ENCODE measurements around the gene CADPS2. TPM values are rescaled to one million over a fixed set of nuclear protein-coding genes. Genes with fewer than 3 reads are reported as not detected.

Gene CADPS2
- total and polyA plus RNA-seq, 10 of the 15 experiments (the other 5 are each of a cell fraction or from before 2014, with no cell fraction given): 0.05 to 7.5 (median 0.25) TPM

- TF ChIP-seq ZNF687 (IDR thresholded peaks at IDR 0.05): no peak
- no peak for TF ChIP-seq ATF7 (IDR thresholded peaks at IDR 0.05; ENCODE audit: low read depth)
- peak in 1 of 2 experiments; percentile 63; a peak in 2 of 4 replicates for TF ChIP-seq IKZF2 (IDR thresholded peaks at IDR 0.05)
- TF ChIP-seq SMARCA5 (IDR thresholded peaks at IDR 0.05): no peak
- peak; percentile 41; the same call in 1 of the 2 replicates for TF ChIP-seq DPF2 (IDR thresholded peaks at IDR 0.05)
- TF ChIP-seq ATF2 (IDR thresholded peaks at IDR 0.05; ENCODE audit: low read length): no peak
- TF ChIP-seq ZSCAN29 (IDR thresholded peaks at IDR 0.05): no peak
- no peak for TF ChIP-seq IRF4 (IDR thresholded peaks at IDR 0.05; ENCODE audit: low read depth, low read length)
- TF ChIP-seq BACH1 (IDR thresholded peaks at IDR 0.05; ENCODE audit: borderline replicate concordance): no peak
- no peak for TF ChIP-seq CHD4 (IDR thresholded peaks at IDR 0.05)
- no peak for TF ChIP-seq MLLT1 (IDR thresholded peaks at IDR 0.05)
- TF ChIP-seq SMAD5 (IDR thresholded peaks at IDR 0.05; ENCODE audit: low read depth): no peak
- no peak for TF ChIP-seq IRF5 (IDR thresholded peaks at IDR 0.05; ENCODE audit: borderline replicate concordance)
- 0 out of 2 replicates have a peak, but pooled peaks have one; percentile 38 for TF ChIP-seq SPI1 (IDR thresholded peaks at IDR 0.05; ENCODE audit: borderline replicate concordance, insufficient read depth, low read depth, low read length)
- TF ChIP-seq YY1 (IDR thresholded peaks at IDR 0.05; ENCODE audit: low read depth, low read length): no peak
- TF ChIP-seq NR2F1 (conservative IDR thresholded peaks at IDR 0.05): no peak
- TF ChIP-seq RBBP5 (conservative IDR thresholded peaks at IDR 0.05): no peak
- TF ChIP-seq SIX5 (IDR thresholded peaks at IDR 0.05; ENCODE audit: low read depth, low read length, severe bottlenecking): no peak
- no peak for TF ChIP-seq EGR1 (IDR thresholded peaks at IDR 0.05; ENCODE audit: borderline replicate concordance in 1 of 2, low read depth in 2 of 2, low read length in 2 of 2)
- TF ChIP-seq WRNIP1 (IDR thresholded peaks at IDR 0.05; ENCODE audit: borderline replicate concordance, low read depth, low read length): no peak
- 0 out of 4 replicates have a peak, but pooled peaks of 1 of the 2 experiments have one; percentile 16 for TF ChIP-seq BHLHE40 (IDR thresholded peaks at IDR 0.05; ENCODE audit: borderline replicate concordance in 1 of 2, low read depth in 2 of 2, low read length in 1 of 2)
- TF ChIP-seq SREBF1 (IDR thresholded peaks at IDR 0.05; ENCODE audit: low read length): no peak
Measured at GRCh38 chr7:122719010-122719578, 167.2 kb downstream of the CADPS2 start (continued).
